GM12878 (cell line): ENCODE data around the gene STEAP3.

Source experiments
- EGR1 ChIP-seq, 2 experiments: IDR thresholded peaks; 1 replicate in 1 of 2; 2 replicates in 1 of 2; pipeline ENCODE4 v1.6.1; 2011 to 2012; ENCODE audit warnings: low read depth in 2 of 2, low read length in 2 of 2, borderline replicate concordance in 1 of 2, mild to moderate bottlenecking in 1 of 2, moderate library complexity in 1 of 2
- EP300 ChIP-seq, 2 experiments: fragments of 150-350 bp in 1 of 2; IDR thresholded peaks; 2 replicates each; pipeline ENCODE4 v1.6.1; 2011 to 2012; ENCODE audit warnings: low read depth in 2 of 2, low read length in 2 of 2, borderline replicate concordance in 1 of 2, improper control_type of control experiment in 1 of 2, inconsistent platforms in 1 of 2; ENCODE audit not compliant: control insufficient read depth in 1 of 2
- EZH2 ChIP-seq: IDR thresholded peaks from 2 replicates; pipeline ENCODE4 v1.6.1; 2012; ENCODE audit warnings: low read depth, mild to moderate bottlenecking, control low read depth, inconsistent platforms, low read length, borderline replicate concordance; ENCODE audit not compliant: control insufficient read depth
- NR2C1 ChIP-seq: fragments of 450-650 bp; IDR thresholded peaks from 2 replicates; pipeline ENCODE4 v1.6.1; 2017; ENCODE audit warnings: antibody characterized with exemption, mild to moderate bottlenecking, moderate library complexity
- POLR2A ChIP-seq: IDR thresholded peaks from 2 replicates; pipeline ENCODE4 v1.6.1; 2011; ENCODE audit warnings: low read depth, mild to moderate bottlenecking, low read length
- POU2F2 ChIP-seq: IDR thresholded peaks from 3 replicates; pipeline ENCODE4 v1.6.1; 2011; ENCODE audit warnings: low read depth, mild to moderate bottlenecking, low read length, borderline replicate concordance
- TF ChIP-seq, protein P1 (sequence below): IDR thresholded peaks from 2 replicates; pipeline ENCODE4 v1.6.1; 2011; ENCODE audit warnings: low read depth, mild to moderate bottlenecking, low read length, moderate library complexity, borderline replicate concordance; ENCODE audit errors: extremely low read depth
- TF ChIP-seq, protein P2 (sequence below): IDR thresholded peaks from 2 replicates; pipeline ENCODE4 v1.6.1; 2012; ENCODE audit warnings: low read depth, low read length, improper control_type of control experiment
- TF ChIP-seq, protein P3 (sequence below): IDR thresholded peaks from 2 replicates; pipeline ENCODE4 v1.6.1; 2011; ENCODE audit warnings: low read depth, low read length, improper control_type of control experiment, borderline replicate concordance
- TF ChIP-seq, protein P4 (sequence below): fragments of 450-650 bp; IDR thresholded peaks from 2 replicates; pipeline ENCODE4 v1.6.1; 2017; ENCODE audit warnings: mild to moderate bottlenecking

DNA sequence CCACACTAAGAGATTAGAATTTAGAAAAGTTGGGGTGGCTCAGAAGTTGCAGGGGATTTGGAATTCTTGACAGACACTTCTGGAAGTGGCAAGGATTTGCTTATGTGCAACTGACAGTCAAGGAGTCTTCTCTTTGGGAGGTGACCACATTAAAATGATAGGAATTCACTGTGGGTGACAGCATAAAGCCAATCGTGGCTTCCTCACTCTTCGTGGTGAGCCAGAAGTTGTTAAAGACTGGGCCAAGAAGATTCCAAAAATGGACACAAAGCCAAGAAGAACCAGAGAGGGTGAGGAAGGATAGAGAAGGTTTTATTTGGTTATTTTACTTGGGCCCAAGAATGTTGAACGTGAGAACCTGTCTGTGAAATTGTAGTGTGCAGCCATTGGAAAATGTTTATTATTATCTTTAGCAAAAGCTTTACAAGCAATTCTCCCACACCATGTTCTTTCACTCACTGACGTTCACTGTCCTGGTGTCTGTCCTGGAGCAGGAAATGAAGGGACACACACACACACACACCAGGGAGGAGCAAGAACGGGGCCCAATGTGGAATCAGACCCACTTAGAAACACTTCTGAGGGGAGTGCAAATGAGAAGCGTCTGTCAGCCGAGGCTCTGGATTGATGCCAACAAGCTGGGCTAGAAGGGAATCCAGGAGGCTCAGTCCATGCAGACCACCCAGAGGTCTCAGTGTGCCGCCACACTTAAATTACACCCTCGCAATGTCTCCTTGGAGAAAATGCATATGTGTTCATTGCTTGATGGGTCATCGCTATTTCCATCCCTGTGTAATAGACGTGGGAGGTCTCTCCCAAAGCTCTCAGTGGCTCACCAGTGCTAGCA is 37.2 kb downstream of the STEAP3 start:
- TF ChIP-seq EP300 (IDR thresholded peaks at IDR 0.05; ENCODE audit: borderline replicate concordance in 1 of 2, control insufficient read depth in 1 of 2, low read depth in 2 of 2, low read length in 2 of 2): no peak
- no peak for TF ChIP-seq NR2C1
- no peak for TF ChIP-seq POU2F2
- TF ChIP-seq, protein P1, sequence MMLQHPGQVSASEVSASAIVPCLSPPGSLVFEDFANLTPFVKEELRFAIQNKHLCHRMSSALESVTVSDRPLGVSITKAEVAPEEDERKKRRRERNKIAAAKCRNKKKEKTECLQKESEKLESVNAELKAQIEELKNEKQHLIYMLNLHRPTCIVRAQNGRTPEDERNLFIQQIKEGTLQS: no peak
- TF ChIP-seq EGR1 (IDR thresholded peaks at IDR 0.05; ENCODE audit: borderline replicate concordance in 1 of 2, low read depth in 2 of 2, low read length in 2 of 2): no peak
- TF ChIP-seq, protein P2, sequence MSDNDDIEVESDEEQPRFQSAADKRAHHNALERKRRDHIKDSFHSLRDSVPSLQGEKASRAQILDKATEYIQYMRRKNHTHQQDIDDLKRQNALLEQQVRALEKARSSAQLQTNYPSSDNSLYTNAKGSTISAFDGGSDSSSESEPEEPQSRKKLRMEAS: no peak
- no peak for TF ChIP-seq POLR2A
- TF ChIP-seq EZH2: no peak
- TF ChIP-seq, protein P3, sequence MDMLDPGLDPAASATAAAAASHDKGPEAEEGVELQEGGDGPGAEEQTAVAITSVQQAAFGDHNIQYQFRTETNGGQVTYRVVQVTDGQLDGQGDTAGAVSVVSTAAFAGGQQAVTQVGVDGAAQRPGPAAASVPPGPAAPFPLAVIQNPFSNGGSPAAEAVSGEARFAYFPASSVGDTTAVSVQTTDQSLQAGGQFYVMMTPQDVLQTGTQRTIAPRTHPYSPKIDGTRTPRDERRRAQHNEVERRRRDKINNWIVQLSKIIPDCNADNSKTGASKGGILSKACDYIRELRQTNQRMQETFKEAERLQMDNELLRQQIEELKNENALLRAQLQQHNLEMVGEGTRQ: no peak
- TF ChIP-seq, protein P4, sequence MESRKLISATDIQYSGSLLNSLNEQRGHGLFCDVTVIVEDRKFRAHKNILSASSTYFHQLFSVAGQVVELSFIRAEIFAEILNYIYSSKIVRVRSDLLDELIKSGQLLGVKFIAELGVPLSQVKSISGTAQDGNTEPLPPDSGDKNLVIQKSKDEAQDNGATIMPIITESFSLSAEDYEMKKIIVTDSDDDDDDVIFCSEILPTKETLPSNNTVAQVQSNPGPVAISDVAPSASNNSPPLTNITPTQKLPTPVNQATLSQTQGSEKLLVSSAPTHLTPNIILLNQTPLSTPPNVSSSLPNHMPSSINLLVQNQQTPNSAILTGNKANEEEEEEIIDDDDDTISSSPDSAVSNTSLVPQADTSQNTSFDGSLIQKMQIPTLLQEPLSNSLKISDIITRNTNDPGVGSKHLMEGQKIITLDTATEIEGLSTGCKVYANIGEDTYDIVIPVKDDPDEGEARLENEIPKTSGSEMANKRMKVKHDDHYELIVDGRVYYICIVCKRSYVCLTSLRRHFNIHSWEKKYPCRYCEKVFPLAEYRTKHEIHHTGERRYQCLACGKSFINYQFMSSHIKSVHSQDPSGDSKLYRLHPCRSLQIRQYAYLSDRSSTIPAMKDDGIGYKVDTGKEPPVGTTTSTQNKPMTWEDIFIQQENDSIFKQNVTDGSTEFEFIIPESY: no peak
